Body of pancreas (tissue), 4 donors: ENCODE data around the gene NPHP3. TPM values are rescaled to one million over a fixed set of nuclear protein-coding genes. Genes with fewer than 3 reads are reported as not detected.

Source experiments
- ATAC-seq: fragments of 150-250 bp; one replicate; pipeline ENCODE4 v1.9.1; 2016
- DNase-seq, 4 donors: peaks; one replicate each; pipeline ENCODE4 v3.0.0-alpha.2; 2019
- H3K27ac ChIP-seq, 4 donors: fragments of 200-600 bp; sonication (generic); 1 replicate in 3 of 4; 2 replicates in 1 of 4; pipeline versions ENCODE4 v1.5.1 to v1.6.1; 2016 to 2019; ENCODE audit warnings: mild to moderate bottlenecking in 1 of 4, mixed read lengths in 1 of 4, moderate library complexity in 1 of 4
- H3K27me3 ChIP-seq, 2 donors: fragments of 200-600 bp; sonication (generic); one replicate each; pipeline ENCODE4 v1.6.0; 2016; ENCODE audit warnings: mild to moderate bottlenecking in 1 of 2
- H3K36me3 ChIP-seq, 2 donors: fragments of 200-600 bp; sonication (generic); replicated peaks in 1 of 2; 2 replicates each; pipeline ENCODE4 v1.5.1; 2016; ENCODE audit warnings: low read depth in 2 of 2; ENCODE audit not compliant: insufficient read depth in 1 of 2
- H3K4me1 ChIP-seq: fragments of 200-600 bp; sonication (generic); one replicate; pipeline ENCODE4 v1.6.0; 2016
- H3K4me3 ChIP-seq, 2 donors: fragments of 200-600 bp; sonication (generic); 1 replicate in 1 of 2; 2 replicates in 1 of 2; pipeline ENCODE4 v1.5.1; 2016 to 2019
- H3K9me3 ChIP-seq, 3 donors: fragments of 200-600 bp; sonication (generic); 1 replicate in 2 of 3; 2 replicates in 1 of 3; pipeline ENCODE4 v1.5.1; 2016
- POLR2A ChIP-seq, 3 donors: fragments of 450-650 bp; IDR thresholded peaks; one replicate each; pipeline ENCODE4 v1.6.1; 2016; ENCODE audit warnings: antibody characterized with exemption in 3 of 3, mild to moderate bottlenecking in 2 of 3
- WGBS, 2 donors: methylation state at CpG; one replicate each; pipeline ENCODE4 v1.1.5; 2017; 5-methylcytosine and 5-hydroxymethylcytosine counted together
- intact Hi-C: fragments of 100-400 bp; cut with DNase I; formaldehyde crosslinking; loops from one replicate; pipeline ENCODE4 v1.15.1; 2023
- total RNA-seq, 2 donors: library from RNA; depleted of rRNA; stranded (reverse); fragments of >200 nt; gene quantifications; one replicate each; pipeline ENCODE4 v1.1.0, GENCODE V29; 2016
- TF ChIP-seq, protein P1 (sequence below), 7 experiments: fragments of 450-650 bp in 4 of 7; fragments of 200-600 bp in 3 of 7; sonication (generic) in 3 of 7; IDR thresholded peaks; one replicate each; pipeline ENCODE4 v1.5.1; 2016 to 2019; ENCODE audit warnings: antibody characterized with exemption in 7 of 7

NPHP3 gene
- total RNA-seq, 2 donors from 2014 or later, result 31.3 to 31.9 TPM

DNA sequence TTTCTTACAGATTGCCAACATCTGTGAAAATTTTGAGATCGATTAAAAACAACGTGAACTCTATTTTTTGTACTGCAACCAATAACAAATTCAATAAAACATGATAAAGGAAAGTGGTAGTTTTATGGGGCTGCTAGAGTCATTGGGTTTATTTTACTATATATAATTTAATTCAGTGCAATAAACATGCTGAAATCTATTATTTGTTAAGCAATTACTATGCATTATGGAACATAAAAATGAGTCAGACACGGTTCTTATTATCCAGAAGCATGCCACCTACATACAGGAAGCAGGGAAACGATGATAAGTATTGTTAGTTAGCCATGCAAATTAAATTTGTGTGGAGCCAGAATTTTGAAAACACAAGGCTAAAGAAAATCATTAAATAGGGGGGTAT, 27.2 kb downstream of the NPHP3 start:
- TF ChIP-seq POLR2A (IDR thresholded peaks at IDR 0.05), result no peak
- TF ChIP-seq, protein P1, sequence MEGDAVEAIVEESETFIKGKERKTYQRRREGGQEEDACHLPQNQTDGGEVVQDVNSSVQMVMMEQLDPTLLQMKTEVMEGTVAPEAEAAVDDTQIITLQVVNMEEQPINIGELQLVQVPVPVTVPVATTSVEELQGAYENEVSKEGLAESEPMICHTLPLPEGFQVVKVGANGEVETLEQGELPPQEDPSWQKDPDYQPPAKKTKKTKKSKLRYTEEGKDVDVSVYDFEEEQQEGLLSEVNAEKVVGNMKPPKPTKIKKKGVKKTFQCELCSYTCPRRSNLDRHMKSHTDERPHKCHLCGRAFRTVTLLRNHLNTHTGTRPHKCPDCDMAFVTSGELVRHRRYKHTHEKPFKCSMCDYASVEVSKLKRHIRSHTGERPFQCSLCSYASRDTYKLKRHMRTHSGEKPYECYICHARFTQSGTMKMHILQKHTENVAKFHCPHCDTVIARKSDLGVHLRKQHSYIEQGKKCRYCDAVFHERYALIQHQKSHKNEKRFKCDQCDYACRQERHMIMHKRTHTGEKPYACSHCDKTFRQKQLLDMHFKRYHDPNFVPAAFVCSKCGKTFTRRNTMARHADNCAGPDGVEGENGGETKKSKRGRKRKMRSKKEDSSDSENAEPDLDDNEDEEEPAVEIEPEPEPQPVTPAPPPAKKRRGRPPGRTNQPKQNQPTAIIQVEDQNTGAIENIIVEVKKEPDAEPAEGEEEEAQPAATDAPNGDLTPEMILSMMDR (IDR thresholded peaks at IDR 0.05), result no peak
- DNase-seq (no peak), ATAC-seq (no peak)
- H3K9me3 ChIP-seq, result no peaks in the 10 kb centered on the region
- peaks cover 11 to 23% of the 10 kb centered on the region in 2 donors for H3K36me3 ChIP-seq
- no peak overlapping the region for H3K27ac ChIP-seq
- intact Hi-C loops, result no loop called here
- H3K27me3 ChIP-seq, result no peaks in the 10 kb centered on the region
- H3K4me3 ChIP-seq, result no peak overlapping the region
- H3K4me1 ChIP-seq, result no peaks in the 10 kb centered on the region
- WGBS, 2 donors, result 77 to 83% methylated on average over 4 of the region's 4 CpGs

- peaks cover 0 to 8% of the 10 kb centered on the region in 2 donors for H3K36me3 ChIP-seq
- intact Hi-C loops, result no loop called here
- TF ChIP-seq, protein P1 (IDR thresholded peaks at IDR 0.05), result no peak
- no peak for TF ChIP-seq POLR2A (IDR thresholded peaks at IDR 0.05)
- no peaks in the 10 kb centered on the region for H3K9me3 ChIP-seq
- DNase-seq, result no peak
- H3K27ac ChIP-seq, result no peak overlapping the region
- 74 to 85% methylated on average over 4 of the region's 4 CpGs for WGBS, 2 donors
- H3K27me3 ChIP-seq, result no peaks in the 10 kb centered on the region
- no peaks in the 10 kb centered on the region for H3K4me1 ChIP-seq
- ATAC-seq, result no peak
- no peak overlapping the region for H3K4me3 ChIP-seq
Observed at GRCh38 chr3:132690040-132690439, 32.2 kb downstream of the NPHP3 start.

DNA sequence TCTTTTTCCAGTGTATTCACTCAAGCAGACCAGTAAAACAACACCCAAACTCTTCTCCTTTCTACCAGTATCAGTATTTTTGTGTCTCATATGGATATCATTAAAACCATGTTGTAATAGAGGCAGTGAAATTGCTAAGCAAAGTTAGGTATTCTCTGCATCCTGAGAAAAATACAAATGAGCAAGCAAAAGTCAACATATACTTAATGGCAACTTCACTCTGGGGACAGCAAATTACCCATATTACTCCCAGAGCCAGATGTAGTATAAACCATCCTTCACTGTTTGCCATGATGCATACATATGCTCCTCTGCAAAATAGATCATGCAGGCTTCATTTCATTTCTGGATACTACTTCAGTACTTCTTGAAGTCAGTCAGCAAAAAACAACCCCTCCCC, 40.0 kb downstream of the NPHP3 start:
- TF ChIP-seq, protein P1 (IDR thresholded peaks at IDR 0.05), result no peak
- no peak for TF ChIP-seq POLR2A (IDR thresholded peaks at IDR 0.05)
- DNase-seq, result no peak
- H3K4me3 ChIP-seq, result no peak overlapping the region
- ATAC-seq, result no peak
- no peaks in the 10 kb centered on the region for H3K27me3 ChIP-seq
- no peak overlapping the region for H3K27ac ChIP-seq
- H3K9me3 ChIP-seq, result no peaks in the 10 kb centered on the region
- H3K36me3 ChIP-seq, result peaks cover 0 to 8% of the 10 kb centered on the region in 2 donors
- intact Hi-C loops, result no loop called here
- H3K4me1 ChIP-seq, result no peaks in the 10 kb centered on the region

GRCh38 chr3:132681421-132681820, 40.8 kb downstream of the NPHP3 start:
- H3K4me3 ChIP-seq, result no peak overlapping the region
- no peaks in the 10 kb centered on the region for H3K4me1 ChIP-seq
- WGBS, 2 donors, result 88 to 92% methylated on average over 3 of the region's 3 CpGs
- H3K27me3 ChIP-seq, result no peaks in the 10 kb centered on the region
- ATAC-seq (no peak), DNase-seq (no peak)
- no peak overlapping the region for H3K27ac ChIP-seq
- no peaks in the 10 kb centered on the region for H3K9me3 ChIP-seq
- peaks cover 0 to 11% of the 10 kb centered on the region in 2 donors for H3K36me3 ChIP-seq
- intact Hi-C loops, result no loop called here
- TF ChIP-seq, protein P1 (IDR thresholded peaks at IDR 0.05), result no peak
- no peak for TF ChIP-seq POLR2A (IDR thresholded peaks at IDR 0.05)

DNA sequence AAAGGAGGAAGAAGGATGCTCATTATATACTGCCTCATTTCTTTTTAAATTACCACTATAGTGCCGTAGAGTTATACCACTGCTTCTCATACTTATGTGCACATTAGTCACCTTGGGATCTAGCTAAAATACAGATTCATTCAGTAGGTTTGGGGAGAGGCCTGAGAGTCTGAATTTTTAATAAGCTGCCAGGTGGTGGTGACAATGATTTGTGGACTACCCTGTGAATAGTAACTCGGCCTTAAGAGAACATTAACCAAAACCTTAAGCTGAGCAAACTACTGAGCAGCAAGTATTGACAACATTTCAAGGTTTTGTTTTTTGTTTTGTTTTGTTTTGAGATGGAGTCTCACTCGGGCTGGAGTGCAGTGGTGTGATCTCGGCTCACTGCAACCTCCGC, 42.3 kb downstream of the NPHP3 start:
- intact Hi-C loops, result no loop called here
- TF ChIP-seq, protein P1 (IDR thresholded peaks at IDR 0.05), result no peak
- no peak for TF ChIP-seq POLR2A (IDR thresholded peaks at IDR 0.05)
- Histone ChIP-seq H3K27me3 (no peaks in the 10 kb centered on the region), H3K4me3 (no peak overlapping the region), H3K36me3 (peaks cover 0 to 14% of the 10 kb centered on the region in 2 donors), H3K4me1 (no peaks in the 10 kb centered on the region), H3K9me3 (no peaks in the 10 kb centered on the region), H3K27ac (no peak overlapping the region)
- no peak for DNase-seq
- no peak for ATAC-seq
- WGBS, 2 donors, result 68 to 72% methylated on average over 5 of the region's 5 CpGs
